GM12878 (cell line): Measurements from ENCODE around the gene PCGF1. TPM values are rescaled to one million over a fixed set of nuclear protein-coding genes. Genes with fewer than 3 reads are reported as not detected.

Source experiments
- ASH2L ChIP-seq: fragments of 300-600, 200-600 bp; sonication (generic); IDR thresholded peaks from 2 replicates; pipeline ENCODE4 v1.6.1; 2017; ENCODE audit warnings: low read depth, mild to moderate bottlenecking, borderline replicate concordance
- CBFB ChIP-seq: IDR thresholded peaks from 2 replicates; pipeline ENCODE4 v1.6.1; 2016; ENCODE audit warnings: antibody characterized with exemption, low read depth
- EZH2 ChIP-seq: IDR thresholded peaks from 2 replicates; pipeline ENCODE4 v1.6.1; 2012; ENCODE audit warnings: low read depth, mild to moderate bottlenecking, control low read depth, inconsistent platforms, low read length, borderline replicate concordance; ENCODE audit not compliant: control insufficient read depth
- MYB ChIP-seq: fragments of 150-350 bp; IDR thresholded peaks from 2 replicates; pipeline ENCODE4 v1.6.1; 2014; ENCODE audit warnings: mild to moderate bottlenecking, low read depth, low read length, borderline replicate concordance
- NR2C1 ChIP-seq: fragments of 450-650 bp; IDR thresholded peaks from 2 replicates; pipeline ENCODE4 v1.6.1; 2017; ENCODE audit warnings: antibody characterized with exemption, mild to moderate bottlenecking, moderate library complexity
- STAT3 ChIP-seq: IDR thresholded peaks from 2 replicates; pipeline ENCODE4 v1.6.1; 2011; ENCODE audit warnings: low read depth, low read length, improper control_type of control experiment
- SUZ12 ChIP-seq: fragments of 200-600 bp; sonication (generic); IDR thresholded peaks from one replicate; pipeline ENCODE4 v1.6.1; 2018; ENCODE audit warnings: antibody characterized with exemption, mild to moderate bottlenecking; ENCODE audit not compliant: unreplicated experiment
- TAF1 ChIP-seq: IDR thresholded peaks from 2 replicates; pipeline ENCODE4 v1.6.1; 2011; ENCODE audit warnings: mild to moderate bottlenecking, low read depth, low read length, borderline replicate concordance
- TCF12 ChIP-seq: IDR thresholded peaks from 2 replicates; pipeline ENCODE4 v1.6.1; 2011; ENCODE audit warnings: low read depth, mild to moderate bottlenecking, low read length
- ZNF384 ChIP-seq: IDR thresholded peaks from 2 replicates; pipeline ENCODE4 v1.6.1; 2012; ENCODE audit warnings: low read depth, mild to moderate bottlenecking, low read length, improper control_type of control experiment, borderline replicate concordance
- polyA plus RNA-seq, 11 experiments: library from polyadenylated mRNA; depleted of rRNA in 4 of 11; unstranded in 6 of 11; stranded (reverse) in 5 of 11; fragments of >200 nt; fragmentation: Nextera tagmentation in 4 of 11; fragmentation: Illumina TruSeq in 1 of 11; extraction: Ambion mirVana in 4 of 11; extraction: Trizol in 1 of 11; gene quantifications; 1 replicate in 1 of 11; 2 replicates in 10 of 11; pipeline versions ENCODE4 v1.2.1 to v1.2.3, GENCODE V29; 2011 to 2016; ENCODE audit warnings: inconsistent platforms in 2 of 11, missing spikeins in 2 of 11, low read depth in 1 of 11
- total RNA-seq, 4 experiments: library from RNA; depleted of rRNA in 3 of 4; stranded (reverse); fragments of >200 nt in 3 of 4; fragmentation: Illumina TruSeq in 1 of 4; extraction: Trizol in 1 of 4; gene quantifications; 2 replicates each; pipeline versions ENCODE4 v1.2.1 to v1.2.3, GENCODE V29; 2013 to 2021
- TF ChIP-seq, protein P1 (sequence below): fragments of 450-650 bp; IDR thresholded peaks from 2 replicates; pipeline ENCODE4 v1.6.1; 2016; ENCODE audit warnings: mild to moderate bottlenecking, moderate library complexity, borderline replicate concordance
- TF ChIP-seq, protein P2 (sequence below): IDR thresholded peaks from 2 replicates; pipeline ENCODE4 v1.6.1; 2011; ENCODE audit warnings: low read depth, mild to moderate bottlenecking, low read length, moderate library complexity, borderline replicate concordance; ENCODE audit errors: extremely low read depth
- TF ChIP-seq, protein P3 (sequence below): IDR thresholded peaks from 2 replicates; pipeline ENCODE4 v1.6.1; 2012; ENCODE audit warnings: improper control_type of control experiment, low read depth, low read length; ENCODE audit not compliant: insufficient replicate concordance
- TF ChIP-seq, protein P4 (sequence below): fragments of 450-650 bp; IDR thresholded peaks from 2 replicates; pipeline ENCODE4 v1.6.1; 2017; ENCODE audit warnings: mild to moderate bottlenecking
- TF ChIP-seq, protein P5 (sequence below): IDR thresholded peaks from 2 replicates; pipeline ENCODE4 v1.6.1; 2011; ENCODE audit warnings: borderline replicate concordance, low read depth, mild to moderate bottlenecking, moderate library complexity, mixed read lengths, low read length; ENCODE audit not compliant: insufficient read depth; ENCODE audit errors: extremely low read length

The PCGF1 gene
- total and polyA plus RNA-seq, 10 of the 15 experiments (the other 5 are each of a cell fraction or from before 2014, with no cell fraction given): 23.1 to 50.8 (median 27.4) TPM

DNA sequence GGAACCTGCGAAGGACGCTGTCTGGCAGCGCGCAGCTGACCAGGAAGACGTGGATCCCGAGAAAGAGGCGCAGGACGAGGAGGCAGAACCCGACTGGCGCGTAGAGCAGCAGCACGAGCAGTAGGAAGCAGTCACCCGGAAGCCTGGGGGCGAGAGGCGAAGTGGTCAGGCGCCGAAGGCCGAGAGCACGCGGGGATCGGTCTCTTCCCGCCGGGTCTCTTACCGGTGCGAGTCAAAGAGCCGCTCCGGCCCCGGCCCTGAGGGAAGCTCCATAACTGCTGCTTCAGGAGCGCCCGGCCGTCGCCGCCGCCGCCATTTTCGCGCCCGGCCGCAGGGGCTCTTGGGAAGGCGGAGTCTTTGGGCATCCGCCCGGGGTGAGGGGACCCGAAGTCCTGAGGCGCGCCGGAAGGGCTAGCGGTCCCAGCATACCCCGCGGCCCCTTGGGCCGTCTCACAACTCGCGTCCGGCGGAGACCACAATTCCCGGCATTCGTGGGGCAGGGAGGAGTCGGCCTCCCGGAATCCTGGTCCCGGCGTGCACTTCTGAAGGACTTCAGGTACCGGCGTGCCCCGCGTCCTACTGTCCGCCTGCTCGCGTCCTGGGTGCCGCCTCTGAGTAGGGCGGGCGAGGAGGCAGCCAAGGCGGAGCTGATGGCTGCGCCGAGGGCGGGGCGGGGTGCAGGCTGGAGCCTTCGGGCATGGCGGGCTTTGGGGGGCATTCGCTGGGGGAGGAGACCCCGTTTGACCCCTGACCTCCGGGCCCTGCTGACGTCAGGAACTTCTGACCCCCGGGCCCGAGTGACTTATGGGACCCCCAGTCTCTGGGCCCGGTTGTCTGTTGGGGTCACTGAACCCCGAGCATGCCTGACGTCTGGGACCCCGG is 22.1 kb upstream of the PCGF1 start, which contains the start of the genes AUP1 and HTRA2 (continued):
- TF ChIP-seq, protein P1, sequence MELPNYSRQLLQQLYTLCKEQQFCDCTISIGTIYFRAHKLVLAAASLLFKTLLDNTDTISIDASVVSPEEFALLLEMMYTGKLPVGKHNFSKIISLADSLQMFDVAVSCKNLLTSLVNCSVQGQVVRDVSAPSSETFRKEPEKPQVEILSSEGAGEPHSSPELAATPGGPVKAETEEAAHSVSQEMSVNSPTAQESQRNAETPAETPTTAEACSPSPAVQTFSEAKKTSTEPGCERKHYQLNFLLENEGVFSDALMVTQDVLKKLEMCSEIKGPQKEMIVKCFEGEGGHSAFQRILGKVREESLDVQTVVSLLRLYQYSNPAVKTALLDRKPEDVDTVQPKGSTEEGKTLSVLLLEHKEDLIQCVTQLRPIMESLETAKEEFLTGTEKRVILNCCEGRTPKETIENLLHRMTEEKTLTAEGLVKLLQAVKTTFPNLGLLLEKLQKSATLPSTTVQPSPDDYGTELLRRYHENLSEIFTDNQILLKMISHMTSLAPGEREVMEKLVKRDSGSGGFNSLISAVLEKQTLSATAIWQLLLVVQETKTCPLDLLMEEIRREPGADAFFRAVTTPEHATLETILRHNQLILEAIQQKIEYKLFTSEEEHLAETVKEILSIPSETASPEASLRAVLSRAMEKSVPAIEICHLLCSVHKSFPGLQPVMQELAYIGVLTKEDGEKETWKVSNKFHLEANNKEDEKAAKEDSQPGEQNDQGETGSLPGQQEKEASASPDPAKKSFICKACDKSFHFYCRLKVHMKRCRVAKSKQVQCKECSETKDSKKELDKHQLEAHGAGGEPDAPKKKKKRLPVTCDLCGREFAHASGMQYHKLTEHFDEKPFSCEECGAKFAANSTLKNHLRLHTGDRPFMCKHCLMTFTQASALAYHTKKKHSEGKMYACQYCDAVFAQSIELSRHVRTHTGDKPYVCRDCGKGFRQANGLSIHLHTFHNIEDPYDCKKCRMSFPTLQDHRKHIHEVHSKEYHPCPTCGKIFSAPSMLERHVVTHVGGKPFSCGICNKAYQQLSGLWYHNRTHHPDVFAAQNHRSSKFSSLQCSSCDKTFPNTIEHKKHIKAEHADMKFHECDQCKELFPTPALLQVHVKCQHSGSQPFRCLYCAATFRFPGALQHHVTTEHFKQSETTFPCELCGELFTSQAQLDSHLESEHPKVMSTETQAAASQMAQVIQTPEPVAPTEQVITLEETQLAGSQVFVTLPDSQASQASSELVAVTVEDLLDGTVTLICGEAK: peak; percentile 89
- TF ChIP-seq, protein P2, sequence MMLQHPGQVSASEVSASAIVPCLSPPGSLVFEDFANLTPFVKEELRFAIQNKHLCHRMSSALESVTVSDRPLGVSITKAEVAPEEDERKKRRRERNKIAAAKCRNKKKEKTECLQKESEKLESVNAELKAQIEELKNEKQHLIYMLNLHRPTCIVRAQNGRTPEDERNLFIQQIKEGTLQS: peak; percentile 12; the same call in 1 of the 2 replicates
- TF ChIP-seq ZNF384 (no peak), ASH2L (no peak; the same call in 1 of the 2 replicates), TCF12 (no peak), EZH2 (no peak), STAT3 (no peak), MYB (no peak), CBFB (peak; percentile 77; the same call in 1 of the 2 replicates), SUZ12 (no peak), NR2C1 (peak; percentile 86), TAF1 (peak; percentile 98)
- TF ChIP-seq, protein P3, sequence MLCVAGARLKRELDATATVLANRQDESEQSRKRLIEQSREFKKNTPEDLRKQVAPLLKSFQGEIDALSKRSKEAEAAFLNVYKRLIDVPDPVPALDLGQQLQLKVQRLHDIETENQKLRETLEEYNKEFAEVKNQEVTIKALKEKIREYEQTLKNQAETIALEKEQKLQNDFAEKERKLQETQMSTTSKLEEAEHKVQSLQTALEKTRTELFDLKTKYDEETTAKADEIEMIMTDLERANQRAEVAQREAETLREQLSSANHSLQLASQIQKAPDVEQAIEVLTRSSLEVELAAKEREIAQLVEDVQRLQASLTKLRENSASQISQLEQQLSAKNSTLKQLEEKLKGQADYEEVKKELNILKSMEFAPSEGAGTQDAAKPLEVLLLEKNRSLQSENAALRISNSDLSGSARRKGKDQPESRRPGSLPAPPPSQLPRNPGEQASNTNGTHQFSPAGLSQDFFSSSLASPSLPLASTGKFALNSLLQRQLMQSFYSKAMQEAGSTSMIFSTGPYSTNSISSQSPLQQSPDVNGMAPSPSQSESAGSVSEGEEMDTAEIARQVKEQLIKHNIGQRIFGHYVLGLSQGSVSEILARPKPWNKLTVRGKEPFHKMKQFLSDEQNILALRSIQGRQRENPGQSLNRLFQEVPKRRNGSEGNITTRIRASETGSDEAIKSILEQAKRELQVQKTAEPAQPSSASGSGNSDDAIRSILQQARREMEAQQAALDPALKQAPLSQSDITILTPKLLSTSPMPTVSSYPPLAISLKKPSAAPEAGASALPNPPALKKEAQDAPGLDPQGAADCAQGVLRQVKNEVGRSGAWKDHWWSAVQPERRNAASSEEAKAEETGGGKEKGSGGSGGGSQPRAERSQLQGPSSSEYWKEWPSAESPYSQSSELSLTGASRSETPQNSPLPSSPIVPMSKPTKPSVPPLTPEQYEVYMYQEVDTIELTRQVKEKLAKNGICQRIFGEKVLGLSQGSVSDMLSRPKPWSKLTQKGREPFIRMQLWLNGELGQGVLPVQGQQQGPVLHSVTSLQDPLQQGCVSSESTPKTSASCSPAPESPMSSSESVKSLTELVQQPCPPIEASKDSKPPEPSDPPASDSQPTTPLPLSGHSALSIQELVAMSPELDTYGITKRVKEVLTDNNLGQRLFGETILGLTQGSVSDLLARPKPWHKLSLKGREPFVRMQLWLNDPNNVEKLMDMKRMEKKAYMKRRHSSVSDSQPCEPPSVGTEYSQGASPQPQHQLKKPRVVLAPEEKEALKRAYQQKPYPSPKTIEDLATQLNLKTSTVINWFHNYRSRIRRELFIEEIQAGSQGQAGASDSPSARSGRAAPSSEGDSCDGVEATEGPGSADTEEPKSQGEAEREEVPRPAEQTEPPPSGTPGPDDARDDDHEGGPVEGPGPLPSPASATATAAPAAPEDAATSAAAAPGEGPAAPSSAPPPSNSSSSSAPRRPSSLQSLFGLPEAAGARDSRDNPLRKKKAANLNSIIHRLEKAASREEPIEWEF: no peak
- TF ChIP-seq, protein P4, sequence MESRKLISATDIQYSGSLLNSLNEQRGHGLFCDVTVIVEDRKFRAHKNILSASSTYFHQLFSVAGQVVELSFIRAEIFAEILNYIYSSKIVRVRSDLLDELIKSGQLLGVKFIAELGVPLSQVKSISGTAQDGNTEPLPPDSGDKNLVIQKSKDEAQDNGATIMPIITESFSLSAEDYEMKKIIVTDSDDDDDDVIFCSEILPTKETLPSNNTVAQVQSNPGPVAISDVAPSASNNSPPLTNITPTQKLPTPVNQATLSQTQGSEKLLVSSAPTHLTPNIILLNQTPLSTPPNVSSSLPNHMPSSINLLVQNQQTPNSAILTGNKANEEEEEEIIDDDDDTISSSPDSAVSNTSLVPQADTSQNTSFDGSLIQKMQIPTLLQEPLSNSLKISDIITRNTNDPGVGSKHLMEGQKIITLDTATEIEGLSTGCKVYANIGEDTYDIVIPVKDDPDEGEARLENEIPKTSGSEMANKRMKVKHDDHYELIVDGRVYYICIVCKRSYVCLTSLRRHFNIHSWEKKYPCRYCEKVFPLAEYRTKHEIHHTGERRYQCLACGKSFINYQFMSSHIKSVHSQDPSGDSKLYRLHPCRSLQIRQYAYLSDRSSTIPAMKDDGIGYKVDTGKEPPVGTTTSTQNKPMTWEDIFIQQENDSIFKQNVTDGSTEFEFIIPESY: no peak
- TF ChIP-seq, protein P5, sequence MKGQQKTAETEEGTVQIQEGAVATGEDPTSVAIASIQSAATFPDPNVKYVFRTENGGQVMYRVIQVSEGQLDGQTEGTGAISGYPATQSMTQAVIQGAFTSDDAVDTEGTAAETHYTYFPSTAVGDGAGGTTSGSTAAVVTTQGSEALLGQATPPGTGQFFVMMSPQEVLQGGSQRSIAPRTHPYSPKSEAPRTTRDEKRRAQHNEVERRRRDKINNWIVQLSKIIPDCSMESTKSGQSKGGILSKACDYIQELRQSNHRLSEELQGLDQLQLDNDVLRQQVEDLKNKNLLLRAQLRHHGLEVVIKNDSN: no peak
